ENCODE results near the gene CRKL.

DNA sequence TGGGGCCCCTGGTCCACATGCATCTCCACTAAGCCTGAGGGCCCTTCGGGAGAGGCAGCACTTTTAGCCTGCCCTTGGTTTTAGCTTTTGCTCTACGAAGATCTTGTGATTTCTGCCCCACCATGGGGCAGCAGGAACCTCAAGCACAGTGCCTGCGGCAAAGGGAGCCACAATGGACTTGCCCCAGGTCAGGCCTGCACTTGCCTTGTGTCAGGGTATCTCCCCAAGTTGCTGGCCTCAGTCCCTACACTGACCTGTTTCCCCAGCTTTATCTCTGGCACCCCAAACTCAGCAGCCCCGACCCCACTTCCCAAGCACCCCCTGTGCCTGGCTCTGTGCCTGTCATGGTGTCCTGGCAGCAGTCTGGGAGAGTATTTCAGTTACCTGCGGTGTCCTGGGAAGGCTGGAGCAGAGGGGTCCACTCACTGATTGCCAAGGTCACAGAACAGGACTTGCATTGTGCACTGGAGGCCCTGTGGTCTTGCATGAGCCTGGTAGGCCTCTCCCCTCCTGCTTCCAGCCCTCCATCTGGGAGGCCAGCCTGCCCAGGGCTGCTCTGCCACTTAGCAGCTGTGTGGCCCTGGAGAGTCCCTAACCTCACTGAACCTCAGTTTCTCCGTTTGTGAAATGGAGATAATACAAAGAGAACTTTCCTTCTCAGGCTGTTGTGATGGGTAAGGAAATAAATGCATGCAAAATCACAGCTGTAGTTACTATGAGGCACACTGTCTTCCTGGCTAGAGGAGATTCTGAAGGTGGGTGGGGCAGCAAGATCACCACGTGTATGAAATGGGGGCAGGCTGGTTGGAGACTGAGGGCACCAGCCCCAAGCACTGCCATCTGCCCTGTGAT lies 46.2 kb downstream of the CRKL start:
- TF ChIP-seq, protein P1, sequence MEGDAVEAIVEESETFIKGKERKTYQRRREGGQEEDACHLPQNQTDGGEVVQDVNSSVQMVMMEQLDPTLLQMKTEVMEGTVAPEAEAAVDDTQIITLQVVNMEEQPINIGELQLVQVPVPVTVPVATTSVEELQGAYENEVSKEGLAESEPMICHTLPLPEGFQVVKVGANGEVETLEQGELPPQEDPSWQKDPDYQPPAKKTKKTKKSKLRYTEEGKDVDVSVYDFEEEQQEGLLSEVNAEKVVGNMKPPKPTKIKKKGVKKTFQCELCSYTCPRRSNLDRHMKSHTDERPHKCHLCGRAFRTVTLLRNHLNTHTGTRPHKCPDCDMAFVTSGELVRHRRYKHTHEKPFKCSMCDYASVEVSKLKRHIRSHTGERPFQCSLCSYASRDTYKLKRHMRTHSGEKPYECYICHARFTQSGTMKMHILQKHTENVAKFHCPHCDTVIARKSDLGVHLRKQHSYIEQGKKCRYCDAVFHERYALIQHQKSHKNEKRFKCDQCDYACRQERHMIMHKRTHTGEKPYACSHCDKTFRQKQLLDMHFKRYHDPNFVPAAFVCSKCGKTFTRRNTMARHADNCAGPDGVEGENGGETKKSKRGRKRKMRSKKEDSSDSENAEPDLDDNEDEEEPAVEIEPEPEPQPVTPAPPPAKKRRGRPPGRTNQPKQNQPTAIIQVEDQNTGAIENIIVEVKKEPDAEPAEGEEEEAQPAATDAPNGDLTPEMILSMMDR (conservative IDR thresholded peaks at IDR 0.05; ENCODE audit: low read depth, low read length): no peak
- TF ChIP-seq EZH2 (IDR thresholded peaks at IDR 0.05; ENCODE audit: borderline replicate concordance, low read depth, low read length, poor library complexity, severe bottlenecking): no peak

All from A673 (cell line).